Chondrocyte (in vitro differentiated cells): ENCODE results near the gene MRPL52. TPM values are rescaled to one million over a fixed set of nuclear protein-coding genes. Genes with fewer than 3 reads are reported as not detected.
"Not testable (repeated sequence)": the region's sequence is repeated elsewhere in the genome, so short reads cannot be mapped to it uniquely, and the experiment has no call there.

ENCODE experiments used
- DNase-seq: peaks from one replicate; pipeline ENCODE4 v3.0.0; 2021; ENCODE audit warnings: mixed read lengths, low spot score
- H3K27ac Mint-ChIP-seq: one replicate; pipeline ENCODE4 v1.8.0; 2021; ENCODE audit warnings: mild to moderate bottlenecking, moderate library complexity, mixed read lengths; ENCODE audit not compliant: unreplicated experiment
- H3K27me3 Mint-ChIP-seq: 2 replicates; pipeline ENCODE4 v1.8.0; 2021; ENCODE audit warnings: low read depth, mixed read lengths
- H3K36me3 Mint-ChIP-seq: 2 replicates; pipeline ENCODE4 v1.8.0; 2021; ENCODE audit warnings: low read depth, mixed read lengths
- H3K4me1 Mint-ChIP-seq: 2 replicates; pipeline ENCODE4 v1.8.0; 2021; ENCODE audit warnings: low read depth, mild to moderate bottlenecking, mixed read lengths
- H3K4me3 Mint-ChIP-seq: one replicate; pipeline ENCODE4 v1.8.0; 2021; ENCODE audit warnings: mild to moderate bottlenecking, moderate library complexity, mixed read lengths; ENCODE audit not compliant: unreplicated experiment
- H3K9me3 Mint-ChIP-seq: 2 replicates; pipeline ENCODE4 v1.8.0; 2021; ENCODE audit warnings: low read depth, mixed read lengths
- total RNA-seq: library from RNA; stranded (reverse); gene quantifications from 3 replicates; pipeline ENCODE4 v1.2.1, GENCODE V29; 2021
- TF ChIP-seq, protein P1 (sequence below): fragments of 200-600 bp; sonication (generic); IDR thresholded peaks from 2 replicates; pipeline ENCODE4 v1.5.0; 2021; ENCODE audit warnings: antibody characterized with exemption, mild to moderate bottlenecking, moderate library complexity

The MRPL52 gene
- total RNA-seq, 1 donor from 2014 or later = 71.5 TPM

GRCh38 chr14:22803687-22803974 lies 26.1 kb upstream of the MRPL52 start:
- Mint-ChIP-seq H3K4me1 (peaks cover 3% of the 10 kb centered on the region), H3K27me3 (peaks cover 11% of the 10 kb centered on the region), H3K36me3 (peaks cover 3% of the 10 kb centered on the region), H3K9me3 (no peaks in the 10 kb centered on the region), H3K4me3 (no peak overlapping the region), H3K27ac (no peak overlapping the region)
- no peak for DNase-seq
- TF ChIP-seq, protein P1, sequence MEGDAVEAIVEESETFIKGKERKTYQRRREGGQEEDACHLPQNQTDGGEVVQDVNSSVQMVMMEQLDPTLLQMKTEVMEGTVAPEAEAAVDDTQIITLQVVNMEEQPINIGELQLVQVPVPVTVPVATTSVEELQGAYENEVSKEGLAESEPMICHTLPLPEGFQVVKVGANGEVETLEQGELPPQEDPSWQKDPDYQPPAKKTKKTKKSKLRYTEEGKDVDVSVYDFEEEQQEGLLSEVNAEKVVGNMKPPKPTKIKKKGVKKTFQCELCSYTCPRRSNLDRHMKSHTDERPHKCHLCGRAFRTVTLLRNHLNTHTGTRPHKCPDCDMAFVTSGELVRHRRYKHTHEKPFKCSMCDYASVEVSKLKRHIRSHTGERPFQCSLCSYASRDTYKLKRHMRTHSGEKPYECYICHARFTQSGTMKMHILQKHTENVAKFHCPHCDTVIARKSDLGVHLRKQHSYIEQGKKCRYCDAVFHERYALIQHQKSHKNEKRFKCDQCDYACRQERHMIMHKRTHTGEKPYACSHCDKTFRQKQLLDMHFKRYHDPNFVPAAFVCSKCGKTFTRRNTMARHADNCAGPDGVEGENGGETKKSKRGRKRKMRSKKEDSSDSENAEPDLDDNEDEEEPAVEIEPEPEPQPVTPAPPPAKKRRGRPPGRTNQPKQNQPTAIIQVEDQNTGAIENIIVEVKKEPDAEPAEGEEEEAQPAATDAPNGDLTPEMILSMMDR = no peak

DNA sequence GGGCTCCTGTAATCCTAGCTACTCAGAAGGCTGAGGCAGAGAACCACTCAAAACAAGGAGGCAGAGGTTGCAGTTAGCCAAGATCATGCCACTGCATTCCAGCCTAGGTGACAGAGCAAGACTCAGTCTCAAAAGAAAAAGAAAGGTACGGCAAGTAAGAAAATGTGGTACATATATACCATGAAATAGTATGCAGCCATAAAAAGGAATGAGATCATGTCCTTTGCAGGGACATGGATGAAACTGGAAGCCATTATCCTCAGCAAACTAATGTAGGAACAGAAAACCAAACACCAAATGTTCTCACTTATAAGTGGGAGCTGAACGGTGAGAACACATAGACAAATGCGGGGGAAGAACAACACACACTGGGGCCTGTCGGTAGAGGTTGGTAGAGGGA lies 24.5 kb upstream of the MRPL52 start:
- not testable (repeated sequence) for DNase-seq, H3K4me1 Mint-ChIP-seq, H3K4me3 Mint-ChIP-seq, H3K36me3 Mint-ChIP-seq, H3K9me3 Mint-ChIP-seq, H3K27me3 Mint-ChIP-seq, H3K27ac Mint-ChIP-seq

DNA sequence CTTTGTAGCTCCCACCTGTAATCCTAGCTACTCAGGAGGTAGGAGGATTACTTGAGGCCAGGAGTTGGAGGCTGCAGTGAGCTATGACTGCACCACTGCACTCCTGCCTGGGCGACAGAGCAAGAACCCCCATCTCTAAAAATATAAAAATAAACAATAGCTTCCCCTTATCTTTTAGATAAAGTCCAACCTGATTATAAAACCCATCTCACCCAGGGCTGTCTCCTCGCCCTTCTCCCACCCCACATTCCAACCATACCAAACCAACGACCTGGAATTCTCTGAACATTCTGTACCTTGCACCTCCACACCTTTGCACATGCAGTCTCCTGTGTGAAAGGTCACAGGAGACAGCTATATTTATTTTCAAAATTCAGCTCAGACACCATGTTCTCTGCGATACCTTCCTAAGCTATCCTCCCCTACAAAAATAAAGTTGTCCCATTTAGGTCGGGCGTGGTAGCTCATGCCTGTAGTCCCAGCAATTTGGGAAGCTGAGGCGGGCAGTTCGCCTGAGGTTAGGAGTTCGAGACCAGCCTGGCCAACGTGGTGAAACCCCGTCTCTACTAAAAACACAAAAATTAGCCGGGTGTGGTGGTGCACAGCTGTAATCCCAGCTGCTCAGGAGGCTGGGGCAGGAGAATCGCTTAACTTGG lies 22.1 kb upstream of the MRPL52 start:
- no peaks in the 10 kb centered on the region for H3K9me3 Mint-ChIP-seq
- H3K4me1 Mint-ChIP-seq = peaks cover 3% of the 10 kb centered on the region
- no peak overlapping the region for H3K27ac Mint-ChIP-seq
- H3K4me3 Mint-ChIP-seq = no peak overlapping the region
- peaks cover 5% of the 10 kb centered on the region for H3K27me3 Mint-ChIP-seq
- peaks cover 3% of the 10 kb centered on the region for H3K36me3 Mint-ChIP-seq
- TF ChIP-seq, protein P1 = no peak
- DNase-seq = no peak

GRCh38 chr14:22808388-22809209 lies 21.1 kb upstream of the MRPL52 start:
- TF ChIP-seq, protein P1 = no peak
- no peak overlapping the region for H3K27ac Mint-ChIP-seq
- H3K36me3 Mint-ChIP-seq = peaks cover 3% of the 10 kb centered on the region
- no peak for DNase-seq
- peaks cover 5% of the 10 kb centered on the region for H3K27me3 Mint-ChIP-seq
- H3K9me3 Mint-ChIP-seq = no peaks in the 10 kb centered on the region
- H3K4me1 Mint-ChIP-seq = peaks cover 3% of the 10 kb centered on the region
- no peak overlapping the region for H3K4me3 Mint-ChIP-seq

DNA sequence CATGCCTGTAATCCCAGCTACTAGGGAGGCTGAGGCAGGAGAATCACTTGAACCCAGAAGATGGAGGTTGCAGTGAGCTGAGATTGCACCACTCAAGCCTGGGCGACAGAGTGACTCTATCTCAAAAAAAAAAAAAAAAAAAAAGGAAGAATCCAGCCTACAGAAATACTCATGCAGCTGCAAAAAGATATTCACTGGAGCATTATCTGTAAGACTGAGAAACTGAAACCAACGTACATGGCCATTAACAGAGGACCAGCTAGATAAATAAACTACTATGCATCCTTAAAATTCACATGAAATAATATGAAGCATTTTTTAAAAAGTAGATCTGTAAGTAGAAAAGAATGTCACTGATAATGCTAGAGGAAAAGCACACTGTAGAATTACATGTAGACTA lies 18.0 kb upstream of the MRPL52 start:
- DNase-seq = no peak
- H3K4me3 Mint-ChIP-seq = no peak overlapping the region
- H3K36me3 Mint-ChIP-seq = no peaks in the 10 kb centered on the region
- H3K27ac Mint-ChIP-seq = no peak overlapping the region
- TF ChIP-seq, protein P1 = no peak
- no peaks in the 10 kb centered on the region for H3K9me3 Mint-ChIP-seq
- H3K4me1 Mint-ChIP-seq = peaks cover 17% of the 10 kb centered on the region
- H3K27me3 Mint-ChIP-seq = no peaks in the 10 kb centered on the region
